Peyer's patch (tissue), 4 donors: ENCODE results near the gene PRKAA2. TPM values are rescaled to one million over a fixed set of nuclear protein-coding genes. Genes with fewer than 3 reads are reported as not detected.
A peak's percentile ranks its signal among the peaks of the same experiment; 100 is the strongest.

Experiments used
- DNase-seq, 3 donors: peaks; one replicate each; pipeline ENCODE4 v3.0.0-alpha.2; 2017 to 2019
- H3K27ac ChIP-seq, 4 donors: fragments of 200-600 bp; sonication (generic); one replicate each; pipeline ENCODE4 v1.5.1; 2016 to 2019
- H3K27me3 ChIP-seq, 2 donors: fragments of 200-600 bp; sonication (generic); one replicate each; pipeline ENCODE4 v1.5.1; 2019
- H3K36me3 ChIP-seq, 3 donors: fragments of 200-600 bp; sonication (generic); one replicate each; pipeline ENCODE4 v1.5.1; 2016 to 2019
- H3K4me1 ChIP-seq, 4 donors: fragments of 200-600 bp; sonication (generic); one replicate each; pipeline ENCODE4 v1.5.1; 2016 to 2019
- H3K4me3 ChIP-seq, 4 donors: fragments of 200-600 bp; sonication (generic); 1 replicate in 3 of 4; 2 replicates in 1 of 4; pipeline ENCODE4 v1.5.1; 2016 to 2019; ENCODE audit warnings: mild to moderate bottlenecking in 1 of 4
- H3K9me3 ChIP-seq, 4 donors: fragments of 200-600 bp; sonication (generic); one replicate each; pipeline ENCODE4 v1.5.1; 2016 to 2019; ENCODE audit warnings: mild to moderate bottlenecking in 1 of 4
- POLR2A ChIP-seq, 2 donors: fragments of 450-650 bp; IDR thresholded peaks; one replicate each; pipeline ENCODE4 v1.5.1; 2017; ENCODE audit warnings: antibody characterized with exemption in 2 of 2, mild to moderate bottlenecking in 2 of 2, moderate library complexity in 2 of 2
- total RNA-seq, 4 donors: library from RNA; depleted of rRNA; stranded (reverse); fragments of >200 nt; gene quantifications; one replicate each; pipeline ENCODE4 v1.1.0, GENCODE V29; 2016
- TF ChIP-seq, protein P1 (sequence below), 6 experiments: fragments of 450-650 bp in 4 of 6; fragments of 200-600 bp in 2 of 6; sonication (generic) in 1 of 6; IDR thresholded peaks; one replicate each; pipeline ENCODE4 v1.5.1; 2017 to 2019; ENCODE audit warnings: antibody characterized with exemption in 6 of 6, mild to moderate bottlenecking in 3 of 6, moderate library complexity in 1 of 6

PRKAA2 gene
- total RNA-seq, 4 donors from 2014 or later: 0.53 to 2.4 (median 1.4) TPM

DNA sequence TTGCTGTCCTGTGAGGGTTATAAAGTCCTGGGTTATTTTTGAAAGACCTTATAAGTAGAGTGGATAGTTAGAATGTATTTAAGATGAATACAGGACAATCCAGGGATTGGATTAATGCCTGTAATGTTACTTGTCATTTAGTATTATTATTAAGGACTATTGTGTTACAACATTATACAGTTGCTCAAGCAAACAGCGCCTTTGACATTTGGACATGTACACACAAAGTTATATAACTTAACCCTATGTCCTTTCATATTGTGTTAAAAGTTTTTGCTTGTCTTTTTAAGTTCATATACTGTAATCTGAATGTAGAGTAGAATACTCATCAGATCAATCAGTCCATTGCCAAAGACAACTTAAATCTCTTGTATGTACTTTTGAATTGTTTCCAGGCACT lies 2.0 kb downstream of the PRKAA2 start:
- H3K4me1 ChIP-seq: peaks cover 0 to 9% (median 0%) of the 10 kb centered on the region in 4 donors
- H3K27me3 ChIP-seq: peaks cover 0 to 8% of the 10 kb centered on the region in 2 donors
- H3K36me3 ChIP-seq: no peaks in the 10 kb centered on the region
- DNase-seq: no peak
- no peak overlapping the region for H3K27ac ChIP-seq
- no peak overlapping the region for H3K4me3 ChIP-seq
- TF ChIP-seq, protein P1, sequence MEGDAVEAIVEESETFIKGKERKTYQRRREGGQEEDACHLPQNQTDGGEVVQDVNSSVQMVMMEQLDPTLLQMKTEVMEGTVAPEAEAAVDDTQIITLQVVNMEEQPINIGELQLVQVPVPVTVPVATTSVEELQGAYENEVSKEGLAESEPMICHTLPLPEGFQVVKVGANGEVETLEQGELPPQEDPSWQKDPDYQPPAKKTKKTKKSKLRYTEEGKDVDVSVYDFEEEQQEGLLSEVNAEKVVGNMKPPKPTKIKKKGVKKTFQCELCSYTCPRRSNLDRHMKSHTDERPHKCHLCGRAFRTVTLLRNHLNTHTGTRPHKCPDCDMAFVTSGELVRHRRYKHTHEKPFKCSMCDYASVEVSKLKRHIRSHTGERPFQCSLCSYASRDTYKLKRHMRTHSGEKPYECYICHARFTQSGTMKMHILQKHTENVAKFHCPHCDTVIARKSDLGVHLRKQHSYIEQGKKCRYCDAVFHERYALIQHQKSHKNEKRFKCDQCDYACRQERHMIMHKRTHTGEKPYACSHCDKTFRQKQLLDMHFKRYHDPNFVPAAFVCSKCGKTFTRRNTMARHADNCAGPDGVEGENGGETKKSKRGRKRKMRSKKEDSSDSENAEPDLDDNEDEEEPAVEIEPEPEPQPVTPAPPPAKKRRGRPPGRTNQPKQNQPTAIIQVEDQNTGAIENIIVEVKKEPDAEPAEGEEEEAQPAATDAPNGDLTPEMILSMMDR (IDR thresholded peaks at IDR 0.05): no peak
- no peak for TF ChIP-seq POLR2A (IDR thresholded peaks at IDR 0.05)
- no peaks in the 10 kb centered on the region for H3K9me3 ChIP-seq

- Histone ChIP-seq H3K4me3 (no peak overlapping the region), H3K27ac (no peak overlapping the region), H3K9me3 (no peaks in the 10 kb centered on the region), H3K36me3 (no peaks in the 10 kb centered on the region), H3K4me1 (peaks cover 0 to 9% (median 0%) of the 10 kb centered on the region in 4 donors), H3K27me3 (peaks cover 0 to 8% of the 10 kb centered on the region in 2 donors)
- TF ChIP-seq, protein P1 (IDR thresholded peaks at IDR 0.05): no peak
- TF ChIP-seq POLR2A (IDR thresholded peaks at IDR 0.05): no peak
- no peak for DNase-seq
Measured at GRCh38 chr1:56648546-56648945, 3.4 kb downstream of the PRKAA2 start.

- no peaks in the 10 kb centered on the region for H3K4me1 ChIP-seq
- no peak overlapping the region for H3K4me3 ChIP-seq
- peak overlapping the region in 1 of 4 donors; percentile 6 for H3K27ac ChIP-seq
- H3K9me3 ChIP-seq: peaks cover 0 to 5% (median 0%) of the 10 kb centered on the region in 4 donors
- TF ChIP-seq, protein P1 (IDR thresholded peaks at IDR 0.05): no peak
- no peak for TF ChIP-seq POLR2A (IDR thresholded peaks at IDR 0.05)
- DNase-seq: no peak
- H3K36me3 ChIP-seq: no peaks in the 10 kb centered on the region
- H3K27me3 ChIP-seq: no peaks in the 10 kb centered on the region
Measured at GRCh38 chr1:56654126-56654923, 9.2 kb downstream of the PRKAA2 start.

GRCh38 chr1:56655991-56656613 lies 11.0 kb downstream of the PRKAA2 start:
- no peak overlapping the region for H3K4me3 ChIP-seq
- H3K4me1 ChIP-seq: no peaks in the 10 kb centered on the region
- H3K36me3 ChIP-seq: no peaks in the 10 kb centered on the region
- no peaks in the 10 kb centered on the region for H3K27me3 ChIP-seq
- H3K9me3 ChIP-seq: peaks cover 0 to 5% (median 0%) of the 10 kb centered on the region in 4 donors
- no peak overlapping the region for H3K27ac ChIP-seq
- TF ChIP-seq, protein P1 (IDR thresholded peaks at IDR 0.05): no peak
- no peak for TF ChIP-seq POLR2A (IDR thresholded peaks at IDR 0.05)
- DNase-seq: no peak

DNA sequence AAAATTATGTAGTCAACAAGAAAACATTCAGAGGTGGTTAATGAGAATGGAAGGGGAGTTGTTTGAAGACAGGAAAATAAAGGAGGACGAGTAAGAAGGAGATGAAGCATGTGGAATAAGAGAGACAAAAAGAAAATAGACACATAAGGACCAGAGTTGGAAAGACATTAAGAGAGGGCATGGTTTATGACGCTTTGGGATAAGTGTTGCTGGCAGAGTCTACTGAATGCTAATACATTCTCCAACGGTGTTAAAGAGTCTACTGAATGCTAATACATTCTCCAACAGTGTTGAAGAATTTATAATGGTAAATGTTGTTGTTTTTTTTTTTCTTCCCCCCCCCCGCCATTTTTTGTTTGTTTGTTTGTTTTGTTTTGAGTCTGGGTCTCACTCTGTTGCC lies 13.1 kb downstream of the PRKAA2 start:
- Histone ChIP-seq H3K36me3 (no peaks in the 10 kb centered on the region), H3K9me3 (peaks cover 0 to 5% (median 0%) of the 10 kb centered on the region in 4 donors), H3K4me1 (no peaks in the 10 kb centered on the region), H3K27me3 (no peaks in the 10 kb centered on the region), H3K27ac (no peak overlapping the region), H3K4me3 (no peak overlapping the region)
- TF ChIP-seq POLR2A (IDR thresholded peaks at IDR 0.05): no peak
- TF ChIP-seq, protein P1 (IDR thresholded peaks at IDR 0.05): no peak
- no peak for DNase-seq
